K562 (cell line): ENCODE data around the gene CORO2A. TPM values are rescaled to one million over a fixed set of nuclear protein-coding genes. Genes with fewer than 3 reads are reported as not detected.

Experiments
- ATAC-seq: fragments of 200-7000 bp; cut with Tn5 transposase; 3 replicates; pipeline ENCODE4 v1.9.1; 2020; ENCODE audit warnings: moderate library complexity
- BruUV-seq: library from RNA; stranded (reverse); fragments of 400-500 nt; replicated peaks from 2 replicates; lab custom pipeline; 2021; lab: Mats Ljungman, UMichigan
- CTCF ChIA-PET: fragments of 300-600 bp; formaldehyde crosslinking; extraction: SDS; loops from one replicate; lab custom pipeline; 2021; ENCODE audit warnings: low intra/inter-chr PET ratio; lab: Yijun Ruan, JAX
- POLR2A ChIA-PET: fragments of 300-600, 350-650 bp; sonication (Branson Sonifier 250); formaldehyde crosslinking; extraction: SDS; loops from one replicate; lab custom pipeline; 2021; ENCODE audit warnings: antibody characterized with exemption, inconsistent platforms; lab: Yijun Ruan, JAX
- DNase-seq, 4 experiments: peaks; one replicate each; pipeline versions ENCODE4 v3.0.0 to v3.0.0-alpha.2; 2011 to 2018; ENCODE audit warnings: low spot score in 3 of 4, mixed read lengths in 3 of 4; ENCODE audit errors: extremely low read depth in 1 of 4
- FAIRE-seq: peaks from 2 replicates; lab custom pipeline; 2011; peaks lifted over from hg19 to GRCh38; lab: Jason Lieb, UNC
- H2AFZ ChIP-seq: 2 replicates; pipeline ENCODE4 v1.6.0; 2011; ENCODE audit warnings: low read depth, low read length, control low read depth, inconsistent platforms
- H3K27ac ChIP-seq: fragments of 200-600 bp; 3 replicates; pipeline ENCODE4 v1.8.0; 2011; ENCODE audit warnings: low read depth, mild to moderate bottlenecking, control low read depth, inconsistent platforms, low read length, moderate library complexity, mixed read lengths; ENCODE audit errors: extremely low read depth
- H3K27me3 ChIP-seq, 2 experiments: fragments of 300-600 bp in 1 of 2; 2 replicates in 1 of 2; 3 replicates in 1 of 2; pipeline versions ENCODE4 v1.6.0 to v1.8.0; 2011; ENCODE audit warnings: inconsistent platforms in 2 of 2, low read length in 2 of 2, mild to moderate bottlenecking in 1 of 2, mixed read lengths in 1 of 2, moderate library complexity in 1 of 2; ENCODE audit not compliant: control insufficient read depth in 2 of 2, insufficient read depth in 2 of 2
- H3K36me3 ChIP-seq: fragments of 300-600 bp; 3 replicates; pipeline ENCODE4 v1.8.0; 2011; ENCODE audit warnings: mild to moderate bottlenecking, low read length, inconsistent platforms; ENCODE audit not compliant: control insufficient read depth, insufficient read depth
- H3K4me1 ChIP-seq, 2 experiments: fragments of 200-600 bp in 1 of 2; replicated peaks in 1 of 2; 2 replicates in 1 of 2; 3 replicates in 1 of 2; pipeline versions ENCODE4 v1.5.1 to v1.8.0; 2011; ENCODE audit warnings: inconsistent platforms in 2 of 2, low read length in 2 of 2, mild to moderate bottlenecking in 1 of 2, mixed read lengths in 1 of 2, moderate library complexity in 1 of 2; ENCODE audit not compliant: control insufficient read depth in 2 of 2, insufficient read depth in 2 of 2
- H3K4me2 ChIP-seq: 2 replicates; pipeline ENCODE4 v1.6.1; 2011; ENCODE audit warnings: low read length, control low read depth, inconsistent platforms, mixed read lengths; ENCODE audit not compliant: insufficient read depth
- H3K4me3 ChIP-seq: fragments of 200-600 bp; sonication (generic), shearing (Covaris generic); 2 replicates; pipeline ENCODE4 v1.5.1; 2016; ENCODE audit warnings: control low read depth, inconsistent platforms
- H3K79me2 ChIP-seq: fragments of 200-600 bp; 3 replicates; pipeline ENCODE4 v1.8.0; 2011; ENCODE audit warnings: low read length, inconsistent platforms; ENCODE audit not compliant: control insufficient read depth, insufficient read depth
- H3K9ac ChIP-seq, 2 experiments: 2 replicates each; pipeline versions ENCODE4 v1.6.0 to v1.6.1; 2011; ENCODE audit warnings: low read depth in 2 of 2, low read length in 2 of 2, control low read depth in 1 of 2, inconsistent platforms in 1 of 2, mild to moderate bottlenecking in 1 of 2, mixed read lengths in 1 of 2; ENCODE audit not compliant: insufficient read depth in 1 of 2
- H3K9me1 ChIP-seq: one replicate; pipeline ENCODE4 v1.6.0; 2011; ENCODE audit warnings: inconsistent platforms, mild to moderate bottlenecking, low read length, moderate library complexity; ENCODE audit not compliant: control insufficient read depth, insufficient read depth
- H3K9me3 ChIP-seq: replicated peaks from 2 replicates; pipeline ENCODE4 v1.5.1; 2011; ENCODE audit warnings: low read depth, low read length, inconsistent platforms; ENCODE audit not compliant: control insufficient read depth, insufficient read depth
- H4K20me1 ChIP-seq: replicated peaks from 2 replicates; pipeline ENCODE4 v1.6.1; 2011; ENCODE audit warnings: low read length, inconsistent platforms, mixed read lengths; ENCODE audit not compliant: control insufficient read depth, insufficient read depth
- HMBOX1 ChIP-seq: sonication (generic); IDR thresholded peaks from 2 replicates; pipeline ENCODE4 v1.6.1; 2016
- JUNB ChIP-seq: fragments of 450-650 bp; formaldehyde crosslinking; conservative IDR thresholded peaks from 2 replicates; pipeline ENCODE4 v1.4.0; 2020; ENCODE audit warnings: mild to moderate bottlenecking
- MAZ ChIP-seq, 2 experiments: fragments of 450-650 bp in 1 of 2; sonication (generic) in 1 of 2; formaldehyde crosslinking; IDR thresholded peaks in 1 of 2; conservative IDR thresholded peaks in 1 of 2; 2 replicates each; pipeline versions ENCODE4 v1.4.0 to v1.5.0; 2020; ENCODE audit warnings: mild to moderate bottlenecking in 1 of 2, missing genetic modification reagents in 1 of 2
- ZC3H4 ChIP-seq: sonication (generic); formaldehyde crosslinking; IDR thresholded peaks from 2 replicates; pipeline ENCODE4 v1.9.0; 2021; ENCODE audit warnings: missing genetic modification reagents, borderline replicate concordance
- ZNF263 ChIP-seq: sonication (generic); formaldehyde crosslinking; IDR thresholded peaks from 2 replicates; pipeline ENCODE4 v1.8.0; 2022; ENCODE audit warnings: mild to moderate bottlenecking, missing genetic modification reagents, borderline replicate concordance
- ZNF696 ChIP-seq: fragments of 250-450 bp; sonication (Bioruptor Pico); conservative IDR thresholded peaks from 2 replicates; pipeline ENCODE4 v1.4.0; 2020; ENCODE audit warnings: mild to moderate bottlenecking, moderate library complexity
- WGBS: fragments of 100-300 bp; shearing (Covaris generic); methylation state at CpG from one replicate; pipeline ENCODE4 v1.1.6; 2016; ENCODE audit warnings: low coverage, mixed read lengths; ENCODE audit not compliant: insufficient coverage; ENCODE audit errors: missing lambda C conversion rate; 5-methylcytosine and 5-hydroxymethylcytosine counted together
- in situ Hi-C: fragments of 300-500 bp; cut with MboI; formaldehyde crosslinking; loops from 4 replicates; pipeline ENCODE4 v1.15.0; 2018; ENCODE audit warnings: inconsistent platforms, mixed read lengths
- intact Hi-C: fragments of 100-400 bp; cut with micrococcal nuclease; formaldehyde crosslinking; loops from 2 replicates; pipeline ENCODE4 v1.14.2; 2022
- polyA plus RNA-seq, 8 experiments: library from polyadenylated mRNA; depleted of rRNA in 4 of 8; stranded (reverse) in 5 of 8; unstranded in 3 of 8; fragments of >200 nt; fragmentation: Nextera tagmentation in 2 of 8; fragmentation: Illumina TruSeq in 1 of 8; extraction: Ambion mirVana in 2 of 8; extraction: Trizol in 1 of 8; gene quantifications; 2 replicates each; pipeline versions ENCODE4 v1.2.1 to v1.2.3, GENCODE V29; 2011 to 2014; ENCODE audit warnings: inconsistent platforms in 1 of 8, missing spikeins in 1 of 8
- total RNA-seq, 7 experiments: library from RNA; depleted of rRNA in 6 of 7; stranded (reverse); fragments of >200 nt in 6 of 7; fragmentation: Illumina TruSeq in 2 of 7; extraction: Trizol in 2 of 7; gene quantifications; 2 replicates each; pipeline versions ENCODE4 v1.2.1 to v1.2.3, GENCODE V29; 2011 to 2021; ENCODE audit warnings: low replicate concordance in 1 of 7

CORO2A gene
- total and polyA plus RNA-seq, 9 of the 15 experiments (the other 6 are each of a cell fraction or from before 2014, with no cell fraction given): 9.5 to 26.6 (median 18.0) TPM

DNA sequence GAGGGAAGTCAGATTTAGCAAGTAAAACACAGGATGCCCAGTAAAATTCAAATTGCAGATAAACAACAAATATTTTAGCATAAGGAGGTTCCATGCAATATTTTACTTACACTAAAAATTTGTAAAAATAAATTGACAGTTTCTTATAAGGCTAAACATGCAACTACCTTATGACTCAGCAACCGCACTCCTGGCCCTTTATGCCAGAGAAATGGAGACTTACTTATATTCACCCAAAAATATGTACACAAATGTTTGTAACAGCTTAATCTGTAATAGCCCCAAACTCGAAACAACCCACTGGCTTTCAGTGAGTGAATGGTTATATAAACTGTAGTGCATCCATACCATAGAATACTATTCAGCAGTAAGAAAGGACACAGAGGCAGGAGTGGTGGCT lies 44.9 kb downstream of the CORO2A start:
- Histone ChIP-seq H3K9me3 (no peaks in the 10 kb centered on the region), H3K36me3 (peaks cover 24% of the 10 kb centered on the region; the same call in 2 of the 3 replicates), H3K9ac (no peak overlapping the region), H3K9me1 (peaks cover 4% of the 10 kb centered on the region), H3K4me1 (peaks cover 2 to 4% of the 10 kb centered on the region in 2 experiments; a peak in 2 of 5 replicates), H4K20me1 (no peaks in the 10 kb centered on the region), H3K4me3 (no peak overlapping the region), H2AFZ (no peak overlapping the region), H3K4me2 (no peak overlapping the region), H3K27me3 (no peaks in the 10 kb centered on the region), H3K27ac (no peak overlapping the region), H3K79me2 (no peaks in the 10 kb centered on the region)
- no peak for DNase-seq
- no peak for FAIRE-seq
- ChIA-PET CTCF (no interaction called here), POLR2A (no interaction called here)
- TF ChIP-seq JUNB (CRISPR knock-in tag) (no peak), ZNF263 (CRISPR knock-in tag) (no peak), HMBOX1 (no peak), ZC3H4 (no peak), MAZ (CRISPR knock-in tag; conservative IDR thresholded peaks at IDR 0.05 in 1 of 2, IDR thresholded peaks at IDR 0.05 in 1 of 2) (no peak), ZNF696 (no peak)
- BruUV-seq: no TSS peak
- WGBS: 60% methylated on average over 2 of the region's 2 CpGs
- intact Hi-C loops (no loop called here), in situ Hi-C loops (no loop called here)
- no peak for ATAC-seq
